ENCODE results near the gene MAP3K14.

- TF ChIP-seq POLR2A (IDR thresholded peaks at IDR 0.05) = no peak
- TF ChIP-seq POLR2AphosphoS5 (IDR thresholded peaks at IDR 0.05) = no peak
- TF ChIP-seq CTCF (IDR thresholded peaks at IDR 0.05) = no peak
These were observed 28.4 kb upstream of the MAP3K14 start for GRCh38 chr17:45345246-45345553.

Measured in prostate gland (tissue), 2 donors.